GM18508 (cell line): ENCODE measurements around the gene ASB10.

Source experiments
- ATAC-seq: cut with Tn5 transposase; IDR thresholded peaks from one replicate; pipeline ENCODE4 v1.9.1; 2021; ENCODE audit warnings: moderate number of reproducible peaks; ENCODE audit not compliant: insufficient read depth, unreplicated experiment

ASB10 gene

GRCh38 chr7:151128144-151128543, 58.9 kb downstream of the ASB10 start:
- ATAC-seq, result no peak

GRCh38 chr7:151126491-151127137, 60.4 kb downstream of the ASB10 start:
- no peak for ATAC-seq

GRCh38 chr7:151125846-151126481, 61.1 kb downstream of the ASB10 start:
- ATAC-seq, result no peak
